Keratinocyte (primary cell): ENCODE measurements around the gene MAGEL2. TPM values are rescaled to one million over a fixed set of nuclear protein-coding genes. Genes with fewer than 3 reads are reported as not detected.
"Not testable (repeated sequence)": the region's sequence is repeated elsewhere in the genome, so short reads cannot be mapped to it uniquely, and the experiment has no call there.

Experiments
- DNase-seq: peaks from one replicate; pipeline ENCODE4 v3.0.0-alpha.2; 2011; ENCODE audit warnings: low read depth, missing footprints, low spot score
- FAIRE-seq: peaks from 2 replicates; lab custom pipeline; 2011; peaks lifted over from hg19 to GRCh38; lab: Jason Lieb, UNC
- H2AFZ ChIP-seq: 2 replicates; pipeline ENCODE4 v1.6.0; 2012; ENCODE audit warnings: low read length, control low read depth, inconsistent platforms; ENCODE audit not compliant: control insufficient read depth
- H3K27ac ChIP-seq: 2 replicates; pipeline ENCODE4 v1.5.1; 2011; ENCODE audit warnings: low read length; ENCODE audit not compliant: control insufficient read depth, insufficient read depth
- H3K27me3 ChIP-seq: 3 replicates; pipeline ENCODE4 v1.6.0; 2011; ENCODE audit warnings: low read length; ENCODE audit not compliant: control insufficient read depth, insufficient read depth; ENCODE audit errors: extremely low read depth
- H3K36me3 ChIP-seq, 2 experiments: 2 replicates in 1 of 2; 3 replicates in 1 of 2; pipeline ENCODE4 v1.5.1; 2011; ENCODE audit warnings: low read length in 2 of 2, mild to moderate bottlenecking in 1 of 2; ENCODE audit not compliant: control insufficient read depth in 2 of 2, insufficient read depth in 2 of 2; ENCODE audit errors: extremely low read depth in 1 of 2
- H3K4me1 ChIP-seq: 3 replicates; pipeline ENCODE4 v1.5.1; 2011; ENCODE audit warnings: low read length; ENCODE audit not compliant: control insufficient read depth, insufficient read depth; ENCODE audit errors: extremely low read depth
- H3K4me2 ChIP-seq: 3 replicates; pipeline ENCODE4 v1.6.0; 2011; ENCODE audit warnings: low read depth, low read length; ENCODE audit not compliant: control insufficient read depth, insufficient read depth; ENCODE audit errors: extremely low read depth
- H3K4me3 ChIP-seq, 3 experiments: fragments of 200-600 bp in 1 of 3; sonication (generic) in 1 of 3; 2 replicates in 2 of 3; 3 replicates in 1 of 3; pipeline ENCODE4 v1.5.1; 2011 to 2016; ENCODE audit warnings: low read length in 3 of 3, mild to moderate bottlenecking in 3 of 3, control low read depth in 2 of 3, inconsistent platforms in 1 of 3, low read depth in 1 of 3, mixed read lengths in 1 of 3, mixed run types in 1 of 3, moderate library complexity in 1 of 3; ENCODE audit not compliant: control insufficient read depth in 2 of 3, insufficient read depth in 2 of 3; ENCODE audit errors: extremely low read depth in 1 of 3
- H3K79me2 ChIP-seq: 2 replicates; pipeline ENCODE4 v1.6.0; 2012; ENCODE audit warnings: low read length; ENCODE audit not compliant: control insufficient read depth, insufficient read depth
- H3K9ac ChIP-seq: 3 replicates; pipeline ENCODE4 v1.6.0; 2011; ENCODE audit warnings: low read length; ENCODE audit not compliant: control insufficient read depth, insufficient read depth; ENCODE audit errors: extremely low read depth
- H3K9me1 ChIP-seq: 3 replicates; pipeline ENCODE4 v1.6.0; 2011; ENCODE audit warnings: low read length; ENCODE audit not compliant: control insufficient read depth, insufficient read depth; ENCODE audit errors: extremely low read depth
- H3K9me3 ChIP-seq: 2 replicates; pipeline ENCODE4 v1.5.1; 2012; ENCODE audit warnings: low read depth, low read length; ENCODE audit not compliant: control insufficient read depth
- H4K20me1 ChIP-seq: 3 replicates; pipeline ENCODE4 v1.6.0; 2011; ENCODE audit warnings: low read length; ENCODE audit not compliant: control insufficient read depth, insufficient read depth; ENCODE audit errors: extremely low read depth
- CTCF ChIP-seq, 3 experiments: IDR thresholded peaks in 1 of 3; conservative IDR thresholded peaks in 1 of 3; optimal IDR thresholded peaks in 1 of 3; 2 replicates in 2 of 3; 3 replicates in 1 of 3; pipeline versions ENCODE3 to v1.5.1; 2011; ENCODE audit warnings: low read length in 3 of 3, mild to moderate bottlenecking in 3 of 3, moderate library complexity in 2 of 3, control low read depth in 1 of 3, inconsistent platforms in 1 of 3; ENCODE audit not compliant: insufficient read depth in 2 of 3; ENCODE audit errors: extremely low read depth in 1 of 3
- EZH2 ChIP-seq: IDR thresholded peaks from one replicate; pipeline ENCODE4 v1.6.1; 2012; ENCODE audit warnings: inconsistent platforms, mild to moderate bottlenecking, low read length, moderate library complexity
- dilution Hi-C: fragments of 300-500 bp; cut with MboI; formaldehyde crosslinking; loops from one replicate; pipeline ENCODE4 v1.7.0; 2020; ENCODE audit warnings: low sequenced_read_pairs; ENCODE audit not compliant: extremely low pct_ligation_motif_present
- polyA plus RNA-seq, 5 experiments: library from polyadenylated mRNA; depleted of rRNA in 3 of 5; stranded (reverse) in 3 of 5; stranded (forward) in 1 of 5; unstranded in 1 of 5; fragments of >200 nt; gene quantifications; 1 replicate in 1 of 5; 2 replicates in 3 of 5; 3 replicates in 1 of 5; pipeline versions ENCODE4 v1.2.1 to v1.2.3, GENCODE V29; 2011 to 2012; ENCODE audit warnings: missing spikeins in 2 of 5, low read depth in 1 of 5, low replicate concordance in 1 of 5

The MAGEL2 gene
- polyA plus RNA-seq, 1 donor (not counting 4 experiments of a cell fraction or from before 2014, with no cell fraction given) = not detected

DNA sequence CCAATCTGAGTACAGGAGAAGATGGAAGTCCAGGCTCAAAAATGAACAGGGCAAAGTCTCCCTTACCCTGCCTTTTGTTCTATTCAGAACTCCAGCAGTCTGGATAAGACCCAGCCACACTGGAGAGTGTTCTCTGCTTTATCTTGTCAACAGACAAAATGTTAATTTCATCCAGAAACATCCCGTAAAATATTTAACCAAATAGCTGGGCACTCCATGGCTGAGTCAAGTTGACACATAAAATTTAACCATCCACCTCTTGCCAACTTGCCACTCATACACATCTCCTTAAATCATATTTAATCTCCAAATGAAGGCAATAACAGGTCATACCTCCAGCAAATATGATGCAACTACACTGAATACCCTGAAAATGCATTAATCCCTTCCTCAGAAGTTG, 48.6 kb downstream of the MAGEL2 start:
- Histone ChIP-seq H3K9me1 (no peaks in the 10 kb centered on the region), H3K9ac (no peak overlapping the region), H3K4me2 (no peak overlapping the region), H3K4me1 (no peaks in the 10 kb centered on the region), H2AFZ (no peak overlapping the region), H4K20me1 (no peaks in the 10 kb centered on the region), H3K27ac (no peak overlapping the region), H3K36me3 (no peaks in the 10 kb centered on the region), H3K9me3 (peaks cover 7% of the 10 kb centered on the region), H3K79me2 (no peaks in the 10 kb centered on the region), H3K4me3 (no peak overlapping the region), H3K27me3 (no peaks in the 10 kb centered on the region)
- no peak for FAIRE-seq
- TF ChIP-seq CTCF (optimal IDR thresholded peaks at IDR 0.05 in 1 of 3, IDR thresholded peaks at IDR 0.05 in 1 of 3, conservative IDR thresholded peaks at IDR 0.05 in 1 of 3; ENCODE audit: extremely low read depth in 1 of 3, insufficient read depth in 2 of 3, low read length in 3 of 3) = no peak
- no peak for TF ChIP-seq EZH2
- DNase-seq = no peak
- dilution Hi-C loops = no loop called here

- H3K9me1 ChIP-seq, dilution Hi-C loops, FAIRE-seq, H3K4me2 ChIP-seq, DNase-seq, H3K79me2 ChIP-seq, H4K20me1 ChIP-seq, H3K4me3 ChIP-seq, H3K36me3 ChIP-seq, H3K4me1 ChIP-seq, H2AFZ ChIP-seq, H3K27me3 ChIP-seq, H3K9ac ChIP-seq, H3K9me3 ChIP-seq, H3K27ac ChIP-seq: not testable (repeated sequence)
These were observed 50.4 kb downstream of the MAGEL2 start for GRCh38 chr15:23597278-23597677.

DNA sequence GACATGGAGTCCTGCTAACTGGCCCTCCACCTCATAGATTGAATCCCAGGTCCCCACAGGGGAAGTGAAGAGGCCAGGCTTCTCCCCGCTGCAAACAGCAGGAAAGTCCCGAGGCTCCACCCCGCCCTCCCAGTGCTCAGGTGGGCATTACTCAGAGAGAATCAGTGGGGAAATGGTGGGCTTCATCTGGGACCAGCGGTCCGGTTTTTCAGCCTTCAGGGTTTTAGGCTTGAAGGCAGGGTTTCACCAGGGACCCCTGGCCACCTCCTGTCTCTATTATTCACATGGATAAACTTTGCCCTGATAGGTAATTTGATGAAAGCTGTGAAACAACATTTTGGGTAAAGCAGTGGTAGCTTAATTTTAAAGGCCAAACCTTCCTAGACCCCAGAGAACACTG, 50.9 kb downstream of the MAGEL2 start:
- no peak for TF ChIP-seq CTCF (optimal IDR thresholded peaks at IDR 0.05 in 1 of 3, IDR thresholded peaks at IDR 0.05 in 1 of 3, conservative IDR thresholded peaks at IDR 0.05 in 1 of 3; ENCODE audit: extremely low read depth in 1 of 3, insufficient read depth in 2 of 3, low read length in 3 of 3)
- no peaks in the 10 kb centered on the region for H3K4me1 ChIP-seq
- no peak overlapping the region for H3K4me3 ChIP-seq
- no peak overlapping the region for H3K9ac ChIP-seq
- FAIRE-seq (no peak), DNase-seq (no peak)
- H3K36me3 ChIP-seq = no peaks in the 10 kb centered on the region
- H3K4me2 ChIP-seq = no peak overlapping the region
- dilution Hi-C loops = no loop called here
- H3K9me3 ChIP-seq = peaks cover 3% of the 10 kb centered on the region
- H3K27ac ChIP-seq = no peak overlapping the region
- H3K79me2 ChIP-seq = no peaks in the 10 kb centered on the region
- no peaks in the 10 kb centered on the region for H4K20me1 ChIP-seq
- H3K27me3 ChIP-seq = no peaks in the 10 kb centered on the region
- H2AFZ ChIP-seq = no peak overlapping the region
- no peaks in the 10 kb centered on the region for H3K9me1 ChIP-seq
